LNCAP (cell line): ENCODE measurements around the gene ESPNL.

Source experiments
- TF ChIP-seq, protein P1 (sequence below): fragments of 450-650 bp; IDR thresholded peaks from 2 replicates; pipeline ENCODE4 v1.5.1; 2017; ENCODE audit warnings: mild to moderate bottlenecking

The ESPNL gene

DNA sequence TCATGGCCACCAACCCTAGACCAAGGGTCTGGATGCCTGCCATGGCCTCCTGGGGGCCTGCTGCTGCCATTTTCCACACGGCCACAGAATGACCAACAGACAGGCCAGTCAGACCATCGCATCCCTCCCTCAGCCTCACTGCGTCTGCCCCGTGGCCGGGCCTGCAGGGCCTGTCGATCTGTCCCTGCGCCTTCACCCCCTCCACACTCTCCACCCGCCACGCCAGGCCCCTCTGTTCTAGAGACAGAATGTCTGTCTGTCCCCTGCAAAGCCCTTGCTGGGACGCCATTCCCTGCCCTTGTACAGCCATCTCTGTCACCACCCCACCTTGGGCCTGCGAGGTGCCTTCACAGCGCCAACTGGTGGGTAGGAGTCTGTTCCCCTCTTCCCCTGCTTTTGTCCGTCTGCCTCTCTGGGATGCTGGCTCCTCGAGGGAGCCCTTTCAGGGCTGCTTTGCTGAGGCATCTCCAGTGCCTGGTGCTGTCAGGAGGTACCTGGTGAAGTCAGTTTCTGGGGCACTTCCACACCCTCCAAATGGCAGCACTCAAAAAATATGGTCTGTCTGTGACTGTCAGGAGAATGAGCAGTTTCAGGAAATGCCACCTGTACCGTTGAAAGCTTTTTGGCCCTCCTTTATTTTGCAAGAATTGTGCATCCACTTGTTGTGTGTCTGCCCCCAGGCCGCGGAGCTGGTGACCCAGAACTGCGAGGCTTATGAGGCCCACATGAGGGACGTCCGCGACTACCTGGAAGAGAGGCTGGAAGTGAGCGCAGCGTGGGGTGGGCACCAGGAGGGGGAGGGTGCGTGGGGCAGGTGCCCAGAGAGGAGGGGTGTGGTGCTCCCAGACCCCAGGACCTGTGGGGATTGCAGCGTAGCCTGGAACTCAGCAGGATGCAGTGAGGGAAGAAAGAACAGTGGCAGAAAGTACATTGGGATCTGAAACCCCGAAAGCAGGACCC, 6.7 kb upstream of the ESPNL start:
- TF ChIP-seq, protein P1, sequence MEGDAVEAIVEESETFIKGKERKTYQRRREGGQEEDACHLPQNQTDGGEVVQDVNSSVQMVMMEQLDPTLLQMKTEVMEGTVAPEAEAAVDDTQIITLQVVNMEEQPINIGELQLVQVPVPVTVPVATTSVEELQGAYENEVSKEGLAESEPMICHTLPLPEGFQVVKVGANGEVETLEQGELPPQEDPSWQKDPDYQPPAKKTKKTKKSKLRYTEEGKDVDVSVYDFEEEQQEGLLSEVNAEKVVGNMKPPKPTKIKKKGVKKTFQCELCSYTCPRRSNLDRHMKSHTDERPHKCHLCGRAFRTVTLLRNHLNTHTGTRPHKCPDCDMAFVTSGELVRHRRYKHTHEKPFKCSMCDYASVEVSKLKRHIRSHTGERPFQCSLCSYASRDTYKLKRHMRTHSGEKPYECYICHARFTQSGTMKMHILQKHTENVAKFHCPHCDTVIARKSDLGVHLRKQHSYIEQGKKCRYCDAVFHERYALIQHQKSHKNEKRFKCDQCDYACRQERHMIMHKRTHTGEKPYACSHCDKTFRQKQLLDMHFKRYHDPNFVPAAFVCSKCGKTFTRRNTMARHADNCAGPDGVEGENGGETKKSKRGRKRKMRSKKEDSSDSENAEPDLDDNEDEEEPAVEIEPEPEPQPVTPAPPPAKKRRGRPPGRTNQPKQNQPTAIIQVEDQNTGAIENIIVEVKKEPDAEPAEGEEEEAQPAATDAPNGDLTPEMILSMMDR, result no peak

- TF ChIP-seq, protein P1, result no peak
These were observed 5.6 kb upstream of the ESPNL start for GRCh38 chr2:238094438-238095022.

DNA sequence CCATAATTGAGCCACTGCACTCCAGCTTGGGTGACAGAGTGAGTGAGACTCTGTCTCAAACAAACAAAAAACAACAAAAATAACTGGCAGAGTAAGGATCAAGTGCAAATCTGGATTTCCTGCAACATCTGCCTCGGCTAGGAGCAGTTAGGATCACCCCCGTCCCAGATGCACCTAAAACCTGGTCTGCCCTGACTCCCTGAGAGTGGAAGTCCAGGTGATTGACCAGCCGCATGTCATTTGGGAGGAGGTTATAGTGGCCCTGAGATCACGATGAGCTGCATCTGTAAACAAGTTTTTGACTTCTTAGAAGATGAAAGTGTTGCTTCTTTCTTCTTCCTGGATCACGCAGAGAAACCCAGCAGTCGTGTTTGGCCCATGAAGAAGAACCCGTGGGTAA, 5.0 kb upstream of the ESPNL start:
- TF ChIP-seq, protein P1, result no peak

DNA sequence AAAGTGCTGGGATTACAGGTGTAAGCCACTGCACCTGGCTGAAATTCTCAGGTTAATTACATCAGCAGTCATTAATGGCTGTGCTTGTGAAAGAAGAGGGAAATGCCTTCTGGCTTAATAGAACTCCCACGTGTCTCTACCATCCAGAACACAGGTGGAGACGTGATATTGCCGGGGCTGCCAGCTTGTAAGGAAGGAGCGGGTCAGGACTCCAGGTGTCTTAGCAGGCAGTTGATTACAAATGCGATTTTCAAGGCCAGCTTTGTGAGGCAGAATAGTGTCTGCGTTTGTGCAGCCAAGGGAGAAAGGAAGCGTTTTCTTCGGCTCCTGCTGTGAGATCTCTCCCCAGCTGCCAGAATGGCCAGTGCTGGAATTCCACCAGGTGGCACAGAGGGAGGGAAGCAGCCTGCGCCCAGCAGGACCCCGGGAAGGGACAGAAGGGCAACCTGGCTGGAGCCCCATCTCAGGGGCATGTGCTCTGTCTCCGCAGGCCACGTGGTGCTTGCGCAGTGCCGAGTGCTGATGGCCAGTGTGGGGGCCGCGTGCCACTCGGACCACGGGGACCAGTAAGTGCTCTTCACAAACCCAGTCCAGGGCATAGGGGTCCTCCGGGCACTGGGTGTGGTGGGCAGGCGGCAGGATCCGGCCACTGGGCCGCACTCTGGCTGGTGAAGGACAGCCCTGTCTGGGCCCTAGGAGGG, 3.7 kb upstream of the ESPNL start:
- TF ChIP-seq, protein P1, result no peak

DNA sequence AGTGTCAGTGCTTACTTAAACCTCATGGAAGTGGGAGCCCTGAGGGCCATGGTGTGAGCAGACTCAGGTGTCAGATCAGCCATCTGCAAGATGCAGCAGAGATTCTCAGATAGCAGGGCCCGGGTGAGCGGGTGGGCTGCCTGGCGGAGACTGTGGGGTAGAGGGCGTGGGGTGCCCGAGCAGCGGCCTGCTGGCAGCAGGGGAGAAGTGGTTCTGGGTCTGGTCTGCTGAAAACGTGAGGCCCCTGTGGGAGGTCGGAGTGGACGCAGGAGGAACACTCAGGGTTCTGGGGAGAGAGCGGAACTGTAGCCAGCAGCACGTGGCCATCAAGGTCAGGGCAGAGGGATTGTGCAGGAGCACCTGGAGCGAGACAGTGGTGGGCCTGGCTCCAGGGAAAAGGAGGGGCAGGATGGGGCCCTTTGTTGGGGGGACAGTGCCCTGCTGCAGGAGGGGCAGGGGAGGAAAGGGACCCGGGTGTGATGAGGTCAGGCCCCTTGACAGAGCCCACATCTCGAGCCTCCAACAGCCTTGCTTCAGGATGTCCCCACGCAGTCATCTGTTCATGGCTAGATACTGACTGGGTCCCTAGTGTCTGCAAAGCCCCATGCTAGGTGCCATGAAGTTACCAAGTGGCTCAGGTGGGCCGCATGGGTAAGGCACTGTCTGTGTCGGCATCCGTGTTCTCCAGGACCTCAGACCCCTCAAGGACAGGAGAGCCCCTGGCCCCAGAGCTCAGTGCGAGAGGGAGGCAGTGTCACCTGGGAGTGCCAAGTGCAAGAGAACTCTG, 2.7 kb upstream of the ESPNL start:
- TF ChIP-seq, protein P1, result no peak

DNA sequence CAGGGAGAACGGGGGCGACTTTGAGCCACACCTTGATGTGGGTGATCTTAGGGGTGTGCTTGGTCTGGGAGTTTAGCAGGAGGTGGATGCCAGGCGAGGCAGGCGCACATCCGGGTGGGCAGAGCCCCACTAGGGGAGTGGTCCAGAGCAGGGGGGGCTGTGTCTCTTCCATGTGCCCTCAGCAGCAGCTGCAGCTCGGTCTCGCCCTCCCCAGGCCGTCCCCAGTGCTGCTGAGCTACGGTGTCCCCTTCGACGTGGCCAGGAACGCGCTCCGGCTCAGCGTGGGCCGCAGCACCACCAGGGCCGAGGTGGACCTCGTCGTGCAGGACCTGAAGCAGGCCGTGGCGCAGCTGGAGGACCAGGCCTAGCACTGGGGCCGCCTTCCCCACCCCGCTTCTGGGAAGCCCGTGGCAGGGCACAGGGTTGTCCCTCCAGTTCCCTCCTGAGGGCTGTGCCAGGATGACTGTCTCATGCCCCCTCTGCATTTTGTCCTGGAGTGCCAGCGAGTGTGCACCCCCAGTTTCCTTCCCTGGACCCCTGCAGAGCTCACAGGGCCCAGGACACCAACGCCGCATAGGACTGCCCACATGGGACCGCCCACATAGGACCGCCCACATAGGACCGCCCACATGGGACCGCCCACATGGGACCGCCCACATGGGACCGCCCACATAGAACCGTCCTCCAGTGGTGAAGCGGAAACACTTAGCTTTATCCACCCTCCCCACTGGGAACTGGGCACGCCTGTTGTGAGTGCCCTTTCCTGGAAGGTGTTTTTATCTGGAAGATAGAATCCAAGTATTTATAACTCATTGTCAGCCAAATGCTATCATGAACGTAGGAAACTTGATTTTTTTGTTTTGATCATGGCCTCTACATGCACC, 1.9 kb upstream of the ESPNL start:
- TF ChIP-seq, protein P1, result no peak
